Kidney epithelial cell (primary cell): Measurements from ENCODE around the gene NAPB. TPM values are rescaled to one million over a fixed set of nuclear protein-coding genes. Genes with fewer than 3 reads are reported as not detected.
A peak's percentile ranks its signal among the peaks of the same experiment; 100 is the strongest.

Experiments used
- DNase-seq: peaks from one replicate; pipeline ENCODE4 v3.0.0-alpha.2; 2010; ENCODE audit warnings: low read depth
- H3K27me3 ChIP-seq: 2 replicates; pipeline ENCODE4 v1.6.0; 2011; ENCODE audit warnings: low read length; ENCODE audit not compliant: control insufficient read depth, insufficient read depth
- H3K36me3 ChIP-seq: 2 replicates; pipeline ENCODE4 v1.5.1; 2011; ENCODE audit warnings: low read length; ENCODE audit not compliant: control insufficient read depth, insufficient read depth
- H3K4me3 ChIP-seq: 2 replicates; pipeline ENCODE4 v1.5.1; 2011; ENCODE audit warnings: low read depth, mild to moderate bottlenecking, control low read depth, low read length
- CTCF ChIP-seq: IDR thresholded peaks from 2 replicates; pipeline ENCODE4 v1.5.1; 2011; ENCODE audit warnings: mild to moderate bottlenecking, moderate library complexity, low read length, control low read depth, inconsistent platforms; ENCODE audit not compliant: insufficient read depth, poor library complexity, severe bottlenecking
- total RNA-seq: library from RNA; depleted of rRNA; stranded (reverse); fragments of >200 nt; gene quantifications from 2 replicates; pipeline ENCODE4 v1.2.3, GENCODE V29; 2015

Gene NAPB
- total RNA-seq, 1 donor from 2014 or later = 3.0 TPM

DNA sequence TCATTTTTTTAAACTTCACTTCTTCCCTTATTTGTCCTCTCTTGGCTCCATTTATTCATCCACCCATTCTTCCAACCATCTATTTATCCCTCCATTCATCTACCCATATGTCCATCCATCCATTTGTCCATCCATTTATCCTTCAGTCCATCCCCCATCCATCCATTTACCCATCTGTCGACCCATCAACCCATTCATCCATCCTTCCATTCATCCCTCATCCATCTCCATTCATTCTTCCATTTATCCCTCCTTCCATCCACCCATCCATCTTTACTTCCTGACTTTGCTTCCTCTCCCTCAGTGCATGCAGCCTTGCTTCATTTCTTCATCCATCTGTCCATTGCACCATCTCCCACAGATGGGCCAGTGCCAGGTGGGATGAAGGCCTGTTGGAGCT lies 29.6 kb upstream of the NAPB start:
- TF ChIP-seq CTCF = no peak
- no peak for DNase-seq
- Histone ChIP-seq H3K4me3 (no peak overlapping the region), H3K36me3 (no peaks in the 10 kb centered on the region), H3K27me3 (no peaks in the 10 kb centered on the region)

DNA sequence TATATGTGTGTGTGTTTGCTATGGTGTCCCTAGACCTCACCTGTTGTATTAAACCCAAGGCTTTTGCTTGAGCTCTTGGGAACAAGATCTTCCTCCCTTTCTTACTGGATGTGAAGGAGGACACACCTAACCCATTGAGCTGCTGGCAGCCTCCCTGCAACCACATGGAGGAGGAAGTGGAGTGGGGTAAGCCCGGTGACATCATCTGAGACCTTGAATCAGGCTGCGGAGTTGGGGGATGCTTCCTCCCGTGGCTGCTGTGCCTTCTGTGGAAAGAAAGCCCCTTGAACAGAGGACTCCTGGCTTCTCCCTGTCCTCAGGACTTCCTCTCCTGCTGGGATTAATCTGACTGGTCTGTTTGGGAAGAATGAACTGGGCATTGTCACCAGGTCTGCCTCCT lies 28.1 kb upstream of the NAPB start:
- H3K4me3 ChIP-seq = no peak overlapping the region
- DNase-seq = no peak
- no peaks in the 10 kb centered on the region for H3K27me3 ChIP-seq
- H3K36me3 ChIP-seq = no peaks in the 10 kb centered on the region
- TF ChIP-seq CTCF = no peak

- no peaks in the 10 kb centered on the region for H3K27me3 ChIP-seq
- H3K4me3 ChIP-seq = no peak overlapping the region
- H3K36me3 ChIP-seq = no peaks in the 10 kb centered on the region
- TF ChIP-seq CTCF = no peak
- DNase-seq = no peak
Measured at GRCh38 chr20:23448167-23448566, 26.9 kb upstream of the NAPB start.

DNA sequence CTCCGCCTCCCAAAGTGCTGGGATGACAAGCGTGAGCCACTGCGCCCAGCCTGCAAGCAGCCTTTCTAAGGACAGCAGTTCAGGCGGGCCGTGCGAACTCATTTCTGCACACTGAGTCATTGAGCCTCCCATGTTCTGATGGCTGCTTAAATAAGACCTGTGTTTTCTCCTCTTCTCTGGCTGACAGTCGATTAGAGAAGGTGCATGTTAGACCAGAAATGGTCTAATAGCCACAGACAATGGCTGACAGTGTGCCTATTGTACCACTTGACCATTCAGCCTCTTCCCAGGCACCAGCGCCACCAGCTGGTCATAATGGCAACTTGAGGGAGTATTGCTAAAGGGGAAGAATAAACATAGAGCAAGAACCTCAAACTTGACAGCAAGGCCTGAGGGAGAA lies 25.2 kb upstream of the NAPB start:
- DNase-seq = peak; percentile 10
- no peak overlapping the region for H3K4me3 ChIP-seq
- no peaks in the 10 kb centered on the region for H3K27me3 ChIP-seq
- no peaks in the 10 kb centered on the region for H3K36me3 ChIP-seq
- TF ChIP-seq CTCF = peak; percentile 51

DNA sequence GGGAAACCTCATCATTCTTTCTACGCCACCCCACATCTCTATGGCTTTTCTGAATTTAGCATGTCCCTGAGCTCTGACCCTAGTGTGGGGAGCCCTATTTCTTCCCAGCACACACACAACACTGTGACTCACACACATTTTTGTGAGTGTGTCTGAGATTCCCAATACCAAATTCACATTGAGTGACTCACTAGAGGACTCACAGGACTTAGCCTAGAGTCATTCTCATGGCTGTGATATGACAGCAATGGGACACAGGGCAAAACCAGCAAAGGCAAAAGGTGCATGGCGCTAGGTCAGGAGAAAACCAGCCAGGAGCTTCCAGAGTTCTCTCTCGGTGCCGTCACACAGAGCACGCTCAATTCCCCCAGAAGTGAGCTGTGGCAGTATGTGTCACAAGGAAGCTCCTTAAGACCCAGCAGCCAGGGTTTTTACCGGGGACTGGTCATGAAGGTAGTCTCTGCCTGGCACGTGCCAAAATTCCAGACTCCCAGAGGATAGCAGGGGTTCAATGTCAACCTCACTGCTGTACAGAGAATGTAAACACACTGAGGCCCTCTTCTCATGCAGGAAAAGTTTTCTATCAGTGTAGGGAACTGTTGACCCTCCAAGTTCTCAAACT lies 24.4 kb upstream of the NAPB start:
- peak; percentile 63 for DNase-seq
- Histone ChIP-seq H3K4me3 (no peak overlapping the region), H3K27me3 (no peaks in the 10 kb centered on the region), H3K36me3 (no peaks in the 10 kb centered on the region)
- TF ChIP-seq CTCF = no peak

DNA sequence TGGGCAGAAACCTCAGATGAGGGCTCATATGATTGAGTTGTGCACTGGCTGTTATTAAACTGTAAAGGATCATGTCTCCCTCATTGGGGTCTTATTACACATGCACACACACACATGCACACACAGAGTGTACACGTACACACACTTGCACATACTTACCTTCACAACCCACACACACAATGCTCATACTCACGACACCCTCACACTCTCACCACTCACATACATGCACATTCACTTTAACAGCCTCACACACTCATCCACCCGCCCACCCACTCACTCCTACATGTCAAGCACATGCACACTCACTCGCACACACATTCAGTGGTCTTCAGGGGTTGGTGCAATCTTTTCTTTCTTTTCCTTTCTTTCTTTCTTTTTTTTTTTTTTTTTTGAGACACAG lies 23.6 kb upstream of the NAPB start:
- H3K4me3 ChIP-seq = no peak overlapping the region
- no peak for TF ChIP-seq CTCF
- H3K36me3 ChIP-seq = no peaks in the 10 kb centered on the region
- no peak for DNase-seq
- H3K27me3 ChIP-seq = no peaks in the 10 kb centered on the region
